GM18873 (cell line): ENCODE measurements around the gene LMAN2.
"Not testable (repeated sequence)": the region's sequence is repeated elsewhere in the genome, so short reads cannot be mapped to it uniquely, and the experiment has no call there.

Source experiments
- ATAC-seq: cut with Tn5 transposase; IDR thresholded peaks from one replicate; pipeline ENCODE4 v1.9.1; 2021; ENCODE audit warnings: mild to moderate bottlenecking, moderate library complexity, moderate number of reproducible peaks; ENCODE audit not compliant: unreplicated experiment, low FRiP score

LMAN2 gene

GRCh38 chr5:177310332-177310731, 41.1 kb downstream of the LMAN2 start:
- no peak for ATAC-seq

DNA sequence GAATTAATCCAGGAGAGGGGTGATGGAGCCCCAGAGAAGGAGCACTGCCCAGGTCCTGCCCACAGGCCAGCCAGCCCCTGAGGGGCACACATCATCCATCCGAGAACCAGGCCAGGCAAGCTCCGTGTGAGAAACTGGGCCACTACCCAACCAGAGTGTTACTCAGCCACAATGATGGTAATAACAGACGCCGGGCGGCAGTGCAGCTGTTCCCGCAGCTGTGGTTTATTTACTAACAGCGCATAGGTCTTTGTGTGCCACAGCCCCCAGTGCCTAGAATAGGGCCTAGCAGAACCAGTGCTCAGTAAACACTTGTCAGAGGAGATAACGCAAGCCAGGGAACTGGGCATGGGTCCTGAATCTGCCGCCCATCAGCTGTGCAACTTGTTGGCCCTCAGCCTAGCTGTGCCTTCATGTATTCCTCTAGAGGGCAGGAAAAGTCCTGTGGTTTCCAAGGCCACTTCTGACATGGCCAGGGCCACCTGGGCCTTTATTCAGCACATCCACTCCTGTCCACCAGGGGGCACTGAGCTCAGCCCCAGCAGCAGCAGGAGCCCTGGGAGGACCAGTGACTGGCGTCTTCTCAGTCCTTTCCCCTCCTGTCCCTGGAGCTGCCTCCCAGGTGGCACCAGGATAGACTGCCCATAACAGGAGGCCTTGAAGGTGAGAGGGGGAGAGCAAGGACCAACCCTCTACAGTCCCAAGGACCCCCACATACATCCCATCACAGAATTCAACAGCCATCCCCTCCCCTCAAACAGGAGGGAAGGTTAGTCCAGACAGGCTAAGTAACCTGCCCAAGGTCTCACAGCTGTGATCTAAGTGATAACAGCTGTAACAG, 41.9 kb downstream of the LMAN2 start:
- no peak for ATAC-seq

DNA sequence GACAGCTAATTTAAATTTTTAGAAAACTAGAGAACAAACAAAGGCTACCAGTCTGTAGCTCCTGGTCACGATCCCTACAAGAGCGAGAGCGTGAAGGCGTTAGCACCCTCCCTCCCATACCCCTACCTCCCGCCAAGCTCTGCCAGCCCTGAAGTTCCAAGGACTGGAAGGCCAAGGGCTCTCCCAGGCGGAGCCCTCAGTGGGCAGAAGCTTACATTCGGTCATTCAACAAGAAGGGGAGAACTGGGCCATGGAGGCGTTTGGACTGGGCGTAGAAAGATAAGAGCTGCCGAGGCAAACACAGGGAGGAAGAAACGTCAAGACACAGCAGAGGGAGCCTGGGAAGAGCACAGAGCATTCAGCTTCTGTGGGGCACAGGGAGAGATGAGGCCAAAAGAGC, 42.7 kb downstream of the LMAN2 start:
- ATAC-seq, result no peak

GRCh38 chr5:177307544-177308363, 43.7 kb downstream of the LMAN2 start:
- ATAC-seq, result no peak

- no peak for ATAC-seq
Observed at GRCh38 chr5:177306674-177307543, 44.6 kb downstream of the LMAN2 start.

DNA sequence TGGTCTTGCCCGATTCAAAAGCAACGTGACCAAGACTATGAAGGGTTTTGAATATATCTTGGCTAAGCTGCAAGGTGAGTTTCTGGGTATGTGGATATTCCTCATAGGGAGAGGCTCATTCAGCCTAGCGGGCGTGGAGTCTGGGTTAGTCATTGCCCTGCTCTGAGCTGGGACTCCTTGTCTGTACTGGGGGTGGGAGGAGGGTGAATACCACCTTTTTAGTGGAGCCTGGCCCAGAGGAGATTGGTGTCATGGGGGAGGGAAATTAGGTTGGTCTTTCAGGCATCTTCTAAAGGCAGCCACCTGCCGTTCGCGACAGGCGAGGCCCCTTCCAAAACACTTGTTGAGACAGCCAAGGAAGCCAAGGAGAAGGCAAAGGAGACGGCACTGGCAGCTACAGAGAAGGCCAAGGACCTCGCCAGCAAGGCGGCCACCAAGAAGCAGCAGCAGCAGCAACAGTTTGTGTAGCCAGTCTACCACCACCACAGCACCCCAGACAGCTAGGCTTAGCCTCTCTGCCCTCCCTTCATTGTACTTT, 45.3 kb downstream of the LMAN2 start:
- not testable (repeated sequence) for ATAC-seq

- ATAC-seq, result no peak
Observed at GRCh38 chr5:177304392-177305119, 46.9 kb downstream of the LMAN2 start.

DNA sequence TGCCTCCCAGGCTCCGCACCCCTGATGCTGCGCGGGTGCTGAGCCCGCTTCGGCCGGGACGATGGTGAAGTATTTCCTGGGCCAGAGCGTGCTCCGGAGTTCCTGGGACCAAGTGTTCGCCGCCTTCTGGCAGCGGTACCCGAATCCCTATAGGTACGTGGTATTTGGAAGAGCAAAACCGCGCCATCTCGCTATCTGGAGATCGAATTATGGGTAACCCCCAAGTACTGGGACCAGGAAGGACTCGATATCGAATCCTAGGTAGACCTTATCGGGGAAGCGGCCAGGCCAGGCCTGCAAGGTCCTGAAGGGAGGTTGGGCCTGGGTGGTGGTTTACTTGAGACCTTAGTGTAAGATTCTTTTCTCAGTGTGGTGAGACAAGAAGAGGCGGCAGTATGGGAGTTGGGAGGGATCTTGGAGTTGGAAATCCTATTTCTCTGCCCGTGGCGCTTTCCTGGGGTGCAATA, 47.5 kb downstream of the LMAN2 start:
- no peak for ATAC-seq

GRCh38 chr5:177303121-177303924, 48.1 kb downstream of the LMAN2 start, which contains the start of the genes PRELID1 and RAB24:
Gene PRELID1 (plus strand): TSS chr5:177303799. CDS start chr5:177303986, 187 bp downstream.
Gene RAB24 (minus strand): TSS chr5:177303719. CDS start chr5:177303288, 431 bp downstream.
- ATAC-seq, result peak; percentile 35

DNA sequence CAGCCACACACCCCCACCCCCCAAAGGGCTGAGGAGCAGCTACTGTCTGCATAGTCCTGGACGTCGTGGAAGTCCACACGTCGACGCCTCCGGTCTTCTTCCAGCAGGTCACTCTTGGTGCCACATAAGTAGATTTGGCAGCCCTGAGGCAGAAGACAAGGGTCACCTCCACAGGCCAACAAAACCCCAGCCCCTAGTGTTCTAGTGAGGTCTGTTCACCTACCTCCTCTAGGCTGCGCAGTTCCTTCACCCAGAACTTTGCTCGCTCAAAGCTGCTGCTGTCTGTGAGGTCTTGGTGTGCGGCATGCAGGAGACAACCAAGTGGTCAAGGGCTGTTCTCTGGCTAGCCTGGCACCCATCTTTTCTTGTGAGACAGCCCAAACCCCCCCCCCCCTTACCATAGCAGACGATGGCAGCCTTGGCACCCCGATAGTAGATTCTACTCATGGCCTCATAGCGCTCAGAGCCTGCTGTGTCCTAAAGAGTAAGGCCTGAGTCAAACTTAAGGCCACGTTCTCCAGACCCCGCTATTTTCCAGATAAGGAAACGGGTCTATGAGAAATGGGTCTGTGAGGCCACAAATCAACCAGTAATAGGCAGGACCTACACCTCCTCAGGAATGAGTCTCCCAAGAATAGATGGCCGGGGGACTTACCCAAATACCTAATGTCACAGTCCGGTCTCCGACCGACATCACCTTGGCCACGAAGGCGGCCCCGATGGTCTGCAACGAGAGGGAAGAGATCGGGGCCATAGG, 48.9 kb downstream of the LMAN2 start:
- no peak for ATAC-seq

GRCh38 chr5:177301503-177302165, 49.8 kb downstream of the LMAN2 start:
- no peak for ATAC-seq

- no peak for ATAC-seq
Observed at GRCh38 chr5:177300951-177301350, 50.5 kb downstream of the LMAN2 start.

GRCh38 chr5:177300236-177300880, 51.1 kb downstream of the LMAN2 start:
- no peak for ATAC-seq

GRCh38 chr5:177299697-177300096, 51.8 kb downstream of the LMAN2 start:
- ATAC-seq, result no peak

DNA sequence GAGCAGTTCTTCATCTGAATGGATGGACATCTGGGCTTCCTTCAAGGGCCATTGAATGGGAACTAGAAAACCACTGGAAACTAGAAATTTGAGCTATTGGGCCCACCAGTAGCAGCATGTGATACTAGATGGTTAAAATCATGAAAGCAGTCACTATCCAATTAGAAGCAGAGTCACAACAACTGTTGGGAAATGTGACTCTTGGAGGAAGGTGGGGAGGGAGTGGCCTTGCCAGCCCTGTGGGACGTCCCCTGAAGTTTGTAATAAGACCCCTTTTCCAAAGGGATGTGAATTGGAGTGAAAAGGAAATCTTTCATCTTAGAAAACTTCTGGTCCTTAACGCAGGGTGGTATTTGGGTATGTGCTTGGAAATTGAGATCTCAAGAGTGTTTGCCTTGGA, 53.5 kb downstream of the LMAN2 start:
- ATAC-seq, result no peak

DNA sequence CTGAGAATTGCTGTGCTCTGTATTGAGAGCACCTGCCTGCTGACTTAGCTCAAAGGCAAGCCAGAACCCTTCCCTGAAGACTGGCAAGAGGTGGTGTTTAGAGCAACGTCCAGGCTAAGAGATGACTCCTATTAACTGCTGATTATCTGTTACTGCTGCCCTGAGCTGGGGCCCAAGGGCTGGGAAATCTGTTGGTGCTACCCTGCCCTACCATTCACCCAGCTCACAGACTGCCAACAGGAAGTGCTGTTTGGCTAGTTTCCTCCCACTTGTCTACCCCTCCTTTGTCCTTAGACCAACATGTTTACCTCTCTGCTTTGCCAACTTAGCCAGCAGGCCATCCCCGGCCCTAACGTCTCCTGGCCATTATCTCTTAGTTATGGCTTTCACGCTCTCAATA, 54.9 kb downstream of the LMAN2 start:
- no peak for ATAC-seq

DNA sequence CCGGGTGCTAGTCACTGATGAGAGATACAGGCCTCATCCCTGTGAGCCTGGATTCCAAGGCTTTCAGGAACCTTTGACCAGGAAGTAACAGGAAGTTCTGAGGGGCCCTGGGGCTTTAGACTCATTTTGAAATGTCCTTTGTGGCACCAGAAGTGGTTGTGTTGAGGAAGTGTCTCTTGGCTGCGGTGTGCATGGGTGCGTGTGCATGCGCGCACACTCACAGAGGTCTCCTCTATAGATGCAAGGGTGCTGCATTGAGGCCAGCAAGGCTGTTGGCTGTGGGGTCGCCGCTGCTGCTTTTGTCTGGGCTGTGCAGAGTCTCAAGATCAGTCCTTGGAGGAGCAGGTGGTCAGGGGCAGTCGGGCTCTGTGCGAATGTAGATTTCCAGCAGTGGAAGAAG, 55.5 kb downstream of the LMAN2 start:
- ATAC-seq, result no peak
